ENCODE measurements around the gene OR1S2.

OR1S2 gene

GRCh38 chr11:58186938-58187337, 17.0 kb downstream of the OR1S2 start:
- Histone ChIP-seq H3K79me2 (ENCODE audit: control insufficient read depth, insufficient read depth, low read length, unreplicated experiment) (no peaks in the 10 kb centered on the region), H3K4me3 (ENCODE audit: low read depth, low read length) (no peak overlapping the region), H3K27me3 (ENCODE audit: insufficient read depth, low read length) (peaks cover 37% of the 10 kb centered on the region; the same call in 1 of the 2 replicates), H3K36me3 (ENCODE audit: insufficient read depth, low read length) (no peaks in the 10 kb centered on the region), H3K4me1 (ENCODE audit: control insufficient read depth, insufficient read depth, low read length, unreplicated experiment) (no peaks in the 10 kb centered on the region), H2AFZ (ENCODE audit: low read length, unreplicated experiment) (no peak overlapping the region), H3K27ac (ENCODE audit: low read depth, low read length) (no peak overlapping the region)

GRCh38 chr11:58179648-58180047, 24.3 kb downstream of the OR1S2 start:
- Histone ChIP-seq H3K79me2 (ENCODE audit: control insufficient read depth, insufficient read depth, low read length, unreplicated experiment) (no peaks in the 10 kb centered on the region), H3K27me3 (ENCODE audit: insufficient read depth, low read length) (peaks cover 27% of the 10 kb centered on the region; the same call in 1 of the 2 replicates), H3K36me3 (ENCODE audit: insufficient read depth, low read length) (no peaks in the 10 kb centered on the region), H3K4me3 (ENCODE audit: low read depth, low read length) (no peak overlapping the region), H2AFZ (ENCODE audit: low read length, unreplicated experiment) (no peak overlapping the region), H3K4me1 (ENCODE audit: control insufficient read depth, insufficient read depth, low read length, unreplicated experiment) (no peaks in the 10 kb centered on the region), H3K27ac (ENCODE audit: low read depth, low read length) (no peak overlapping the region)

- Histone ChIP-seq H3K27ac (ENCODE audit: low read depth, low read length) (no peak overlapping the region), H2AFZ (ENCODE audit: low read length, unreplicated experiment) (no peak overlapping the region), H3K4me3 (ENCODE audit: low read depth, low read length) (no peak overlapping the region), H3K79me2 (ENCODE audit: control insufficient read depth, insufficient read depth, low read length, unreplicated experiment) (no peaks in the 10 kb centered on the region), H3K27me3 (ENCODE audit: insufficient read depth, low read length) (peaks cover 28% of the 10 kb centered on the region), H3K4me1 (ENCODE audit: control insufficient read depth, insufficient read depth, low read length, unreplicated experiment) (no peaks in the 10 kb centered on the region), H3K36me3 (ENCODE audit: insufficient read depth, low read length) (no peaks in the 10 kb centered on the region)
These were observed 25.5 kb downstream of the OR1S2 start for GRCh38 chr11:58178444-58178843.

- Histone ChIP-seq H2AFZ (ENCODE audit: low read length, unreplicated experiment) (no peak overlapping the region), H3K27ac (ENCODE audit: low read depth, low read length) (no peak overlapping the region), H3K4me1 (ENCODE audit: control insufficient read depth, insufficient read depth, low read length, unreplicated experiment) (no peaks in the 10 kb centered on the region), H3K27me3 (ENCODE audit: insufficient read depth, low read length) (peaks cover 26% of the 10 kb centered on the region), H3K36me3 (ENCODE audit: insufficient read depth, low read length) (no peaks in the 10 kb centered on the region), H3K4me3 (ENCODE audit: low read depth, low read length) (no peak overlapping the region), H3K79me2 (ENCODE audit: control insufficient read depth, insufficient read depth, low read length, unreplicated experiment) (no peaks in the 10 kb centered on the region)
These were observed 26.4 kb downstream of the OR1S2 start for GRCh38 chr11:58177409-58178054.

GRCh38 chr11:58165504-58166106, 38.3 kb downstream of the OR1S2 start:
- Histone ChIP-seq H2AFZ (ENCODE audit: low read length, unreplicated experiment) (no peak overlapping the region), H3K4me3 (ENCODE audit: low read depth, low read length) (no peak overlapping the region), H3K36me3 (ENCODE audit: insufficient read depth, low read length) (no peaks in the 10 kb centered on the region), H3K27ac (ENCODE audit: low read depth, low read length) (no peak overlapping the region), H3K79me2 (ENCODE audit: control insufficient read depth, insufficient read depth, low read length, unreplicated experiment) (no peaks in the 10 kb centered on the region), H3K4me1 (ENCODE audit: control insufficient read depth, insufficient read depth, low read length, unreplicated experiment) (no peaks in the 10 kb centered on the region), H3K27me3 (ENCODE audit: insufficient read depth, low read length) (peaks cover 39% of the 10 kb centered on the region)

GRCh38 chr11:58164990-58165389, 39.0 kb downstream of the OR1S2 start:
- H3K27ac ChIP-seq (ENCODE audit: low read depth, low read length): no peak overlapping the region
- no peak overlapping the region for H2AFZ ChIP-seq (ENCODE audit: low read length, unreplicated experiment)
- H3K4me1 ChIP-seq (ENCODE audit: control insufficient read depth, insufficient read depth, low read length, unreplicated experiment): no peaks in the 10 kb centered on the region
- H3K27me3 ChIP-seq (ENCODE audit: insufficient read depth, low read length): peaks cover 39% of the 10 kb centered on the region
- no peaks in the 10 kb centered on the region for H3K36me3 ChIP-seq (ENCODE audit: insufficient read depth, low read length)
- H3K79me2 ChIP-seq (ENCODE audit: control insufficient read depth, insufficient read depth, low read length, unreplicated experiment): no peaks in the 10 kb centered on the region
- no peak overlapping the region for H3K4me3 ChIP-seq (ENCODE audit: low read depth, low read length)

GRCh38 chr11:58164389-58164788, 39.6 kb downstream of the OR1S2 start:
- Histone ChIP-seq H3K79me2 (ENCODE audit: control insufficient read depth, insufficient read depth, low read length, unreplicated experiment) (no peaks in the 10 kb centered on the region), H3K27ac (ENCODE audit: low read depth, low read length) (no peak overlapping the region), H3K4me1 (ENCODE audit: control insufficient read depth, insufficient read depth, low read length, unreplicated experiment) (no peaks in the 10 kb centered on the region), H2AFZ (ENCODE audit: low read length, unreplicated experiment) (no peak overlapping the region), H3K27me3 (ENCODE audit: insufficient read depth, low read length) (peaks cover 39% of the 10 kb centered on the region), H3K4me3 (ENCODE audit: low read depth, low read length) (no peak overlapping the region), H3K36me3 (ENCODE audit: insufficient read depth, low read length) (no peaks in the 10 kb centered on the region)

Data from ACC112 (cell line).